Mesendoderm (in vitro differentiated cells): ENCODE results near the gene ST6GALNAC2.
A peak's percentile ranks its signal among the peaks of the same experiment; 100 is the strongest.

Experiments
- DNase-seq: peaks from one replicate; pipeline ENCODE4 v3.0.0; 2013
- H2AK5ac ChIP-seq: 2 replicates; pipeline ENCODE4 v1.6.1; 2013; ENCODE audit warnings: low read length, inconsistent platforms
- H2BK120ac ChIP-seq: 2 replicates; pipeline ENCODE4 v1.6.1; 2013; ENCODE audit warnings: low read depth, mild to moderate bottlenecking, low read length, moderate library complexity, mixed read lengths
- H2BK15ac ChIP-seq: replicated peaks from 2 replicates; pipeline ENCODE4 v1.6.1; 2013; ENCODE audit warnings: low read depth, mild to moderate bottlenecking, moderate library complexity
- H2BK5ac ChIP-seq: 2 replicates; pipeline ENCODE4 v1.6.1; 2013; ENCODE audit warnings: low read length, inconsistent platforms
- H3K18ac ChIP-seq: 2 replicates; pipeline ENCODE4 v1.6.1; 2013; ENCODE audit warnings: mild to moderate bottlenecking, low read length, mixed read lengths
- H3K23ac ChIP-seq: one replicate; pipeline ENCODE4 v1.6.1; 2013; ENCODE audit warnings: low read length
- H3K27ac ChIP-seq: 2 replicates; pipeline ENCODE4 v1.5.1; 2013; ENCODE audit warnings: low read depth, mild to moderate bottlenecking, inconsistent platforms, low read length, moderate library complexity
- H3K27me3 ChIP-seq: 2 replicates; pipeline ENCODE4 v1.6.1; 2013; ENCODE audit warnings: low read length, control low read depth, mild to moderate bottlenecking, inconsistent platforms; ENCODE audit not compliant: insufficient read depth, poor library complexity
- H3K36me3 ChIP-seq: 2 replicates; pipeline ENCODE4 v1.6.1; 2013; ENCODE audit warnings: low read length, inconsistent platforms; ENCODE audit not compliant: control insufficient read depth, insufficient read depth
- H3K4ac ChIP-seq: one replicate; pipeline ENCODE4 v1.6.1; 2013; ENCODE audit warnings: low read depth, mild to moderate bottlenecking, low read length, moderate library complexity
- H3K4me1 ChIP-seq: 2 replicates; pipeline ENCODE4 v1.6.1; 2013; ENCODE audit warnings: low read depth, low read length, inconsistent platforms; ENCODE audit not compliant: control insufficient read depth
- H3K4me2 ChIP-seq: 2 replicates; pipeline ENCODE4 v1.6.1; 2013; ENCODE audit warnings: low read length
- H3K4me3 ChIP-seq: 2 replicates; pipeline ENCODE4 v1.5.1; 2013; ENCODE audit warnings: mild to moderate bottlenecking, low read length
- H3K56ac ChIP-seq: one replicate; pipeline ENCODE4 v1.6.1; 2013; ENCODE audit warnings: low read length
- H3K79me1 ChIP-seq: 2 replicates; pipeline ENCODE4 v1.6.1; 2013; ENCODE audit warnings: low read length, inconsistent platforms
- H3K79me2 ChIP-seq: 2 replicates; pipeline ENCODE4 v1.6.1; 2013; ENCODE audit warnings: mild to moderate bottlenecking, low read length; ENCODE audit not compliant: control insufficient read depth, insufficient read depth
- H3K9ac ChIP-seq: 2 replicates; pipeline ENCODE4 v1.6.1; 2013; ENCODE audit warnings: low read length, inconsistent platforms
- H4K5ac ChIP-seq: one replicate; pipeline ENCODE4 v1.6.1; 2013; ENCODE audit warnings: low read length
- H4K8ac ChIP-seq: one replicate; pipeline ENCODE4 v1.6.1; 2013; ENCODE audit warnings: low read depth, mild to moderate bottlenecking, control low read depth, low read length, moderate library complexity
- WGBS: extraction: QIAGEN DNeasy Blood & Tissue Kit; methylation state at CpG from one replicate; pipeline ENCODE4 v1.1.7; 2013; ENCODE audit warnings: low lambda C conversion rate, missing lambda C conversion rate; ENCODE audit not compliant: insufficient coverage; ENCODE audit errors: extremely low coverage; 5-methylcytosine and 5-hydroxymethylcytosine counted together

Gene ST6GALNAC2

DNA sequence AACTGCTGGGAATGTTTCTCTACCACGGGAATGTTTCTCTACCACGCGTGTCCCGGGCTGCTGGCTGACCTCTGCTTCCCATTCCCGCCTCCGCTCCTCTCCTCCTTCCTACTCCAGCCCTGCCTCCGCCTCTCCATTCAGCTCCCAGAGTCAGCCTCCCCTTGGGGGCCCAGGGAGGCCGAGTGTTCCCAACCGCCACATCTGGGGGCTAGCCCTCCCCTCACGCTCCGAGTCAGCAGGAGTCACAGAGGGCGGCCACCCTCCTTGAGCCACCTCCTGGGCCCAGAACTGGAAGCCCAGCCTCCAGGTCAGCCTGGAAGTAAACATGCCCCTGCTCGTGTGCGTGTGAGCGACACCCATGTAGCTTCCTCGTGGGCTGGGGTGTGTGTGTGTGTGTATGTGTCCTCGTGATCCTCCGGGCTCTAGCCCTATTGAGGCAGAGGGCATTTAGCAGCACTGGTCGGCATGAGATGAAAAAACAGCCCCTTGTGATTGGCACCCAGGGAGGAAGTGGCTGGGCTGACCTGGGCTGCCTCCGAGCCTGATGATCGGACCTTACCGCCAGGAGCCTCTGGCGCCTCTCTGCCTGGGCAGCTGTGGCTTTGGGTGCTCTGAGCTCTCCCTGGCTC lies 55.5 kb downstream of the ST6GALNAC2 start:
- no peak overlapping the region for H2BK120ac ChIP-seq
- no peak overlapping the region for H4K8ac ChIP-seq
- no peak overlapping the region for H3K27ac ChIP-seq
- H3K23ac ChIP-seq: no peak overlapping the region
- no peak overlapping the region for H2AK5ac ChIP-seq
- no peak overlapping the region for H3K4me3 ChIP-seq
- no peak overlapping the region for H3K18ac ChIP-seq
- H2BK15ac ChIP-seq: no peak overlapping the region
- no peaks in the 10 kb centered on the region for H3K79me1 ChIP-seq
- no CpG with 5 or more reads among the region's 23 CpGs for WGBS
- H2BK5ac ChIP-seq: no peak overlapping the region
- no peak overlapping the region for H4K5ac ChIP-seq
- H3K27me3 ChIP-seq: no peaks in the 10 kb centered on the region
- H3K9ac ChIP-seq: no peak overlapping the region
- no peak overlapping the region for H3K4me2 ChIP-seq
- H3K36me3 ChIP-seq: no peaks in the 10 kb centered on the region
- peak overlapping the region; percentile 49 for H3K56ac ChIP-seq
- no peak for DNase-seq
- no peaks in the 10 kb centered on the region for H3K79me2 ChIP-seq
- peaks cover 2% of the 10 kb centered on the region for H3K4me1 ChIP-seq
- no peak overlapping the region for H3K4ac ChIP-seq

DNA sequence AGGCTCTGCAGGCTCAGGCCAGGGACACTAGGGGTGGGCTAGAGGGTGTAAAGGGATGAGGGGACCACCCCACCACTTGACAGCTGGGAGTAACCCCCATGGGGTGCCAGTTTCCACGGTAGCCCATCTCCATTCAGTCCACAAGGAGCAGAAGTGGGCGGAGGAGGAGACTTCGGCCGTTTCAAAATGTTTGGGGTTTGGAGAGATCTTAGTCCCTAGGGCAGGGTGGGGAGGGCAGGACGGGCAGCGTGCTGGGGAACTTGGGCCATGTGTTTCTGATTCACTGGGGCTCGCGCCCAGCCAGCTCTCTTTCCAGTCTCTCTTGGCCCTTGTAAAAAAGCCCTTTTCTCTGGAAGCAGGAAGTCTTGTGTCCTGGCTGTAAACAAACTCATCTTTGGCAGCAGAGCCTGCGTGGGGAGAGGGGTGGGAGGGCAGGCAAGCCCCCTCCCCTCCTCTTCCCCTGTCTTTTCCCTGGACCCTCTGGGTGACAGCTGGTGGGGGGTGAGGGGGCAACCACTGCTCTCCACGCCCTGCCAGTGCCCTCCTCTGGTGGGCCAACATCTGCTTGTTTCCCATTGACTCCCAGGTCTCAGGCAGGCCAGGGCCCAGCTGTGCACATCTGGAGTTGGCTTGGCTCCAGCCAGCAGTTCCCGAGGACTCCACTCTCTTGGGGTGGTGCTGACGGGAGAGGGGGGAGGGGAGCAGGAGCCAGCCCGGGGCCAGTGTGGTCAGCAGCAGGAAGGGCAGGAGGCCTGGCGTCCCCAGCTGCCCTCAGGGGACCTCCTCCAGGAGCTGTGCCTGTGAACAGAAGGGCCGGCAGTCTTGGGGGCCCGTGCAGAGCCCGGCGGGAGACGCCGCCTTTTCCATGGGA lies 56.2 kb downstream of the ST6GALNAC2 start:
- DNase-seq: no peak
- H3K36me3 ChIP-seq: no peaks in the 10 kb centered on the region
- no peak overlapping the region for H3K4me3 ChIP-seq

DNA sequence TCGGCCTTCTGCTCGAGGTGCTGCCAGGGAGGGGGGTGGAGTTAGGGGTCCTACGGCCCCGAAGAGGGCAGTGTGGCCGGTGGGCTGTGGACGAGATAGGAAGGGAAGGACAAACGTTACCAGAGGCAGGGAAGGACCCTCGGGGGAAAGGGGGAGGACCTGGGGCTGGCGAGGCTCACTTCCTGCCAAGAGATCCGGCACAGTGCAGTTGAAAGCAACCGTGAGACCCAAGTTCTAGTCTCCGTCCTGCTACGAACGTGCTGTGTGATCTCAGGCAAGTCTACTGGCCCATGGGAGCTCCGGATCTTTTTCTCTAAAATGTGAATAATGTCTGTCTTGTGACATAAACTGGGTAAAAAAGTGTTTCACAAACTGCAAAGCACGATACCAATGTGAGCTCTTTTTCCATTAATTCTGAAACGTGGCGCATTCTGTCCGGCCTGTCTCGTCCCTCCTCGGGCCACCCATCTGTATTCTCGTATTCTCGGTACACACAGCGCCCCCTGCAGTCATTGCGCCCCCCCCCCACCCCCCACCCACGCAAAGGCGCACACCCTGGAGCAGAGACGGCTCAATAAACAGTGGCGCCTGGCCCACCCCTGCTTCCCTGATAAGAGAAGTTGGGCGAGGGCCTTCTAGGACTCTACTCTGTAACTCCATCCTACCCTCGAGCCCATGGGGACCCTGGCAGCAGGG lies 57.0 kb downstream of the ST6GALNAC2 start:
- Histone ChIP-seq H3K4me1 (peaks cover 2% of the 10 kb centered on the region), H4K5ac (no peak overlapping the region)
- WGBS: no CpG with 5 or more reads among the region's 31 CpGs

More for the DNA sequence above, 56.2 kb downstream of the ST6GALNAC2 start:
- H3K9ac ChIP-seq: no peak overlapping the region
- no peaks in the 10 kb centered on the region for H3K79me1 ChIP-seq
- H4K5ac ChIP-seq: no peak overlapping the region
- peaks cover 2% of the 10 kb centered on the region for H3K4me1 ChIP-seq
- H3K4me2 ChIP-seq: no peak overlapping the region
- H2BK120ac ChIP-seq: no peak overlapping the region
- H3K27me3 ChIP-seq: no peaks in the 10 kb centered on the region
- H4K8ac ChIP-seq: no peak overlapping the region
- no peak overlapping the region for H3K4ac ChIP-seq
- H2BK5ac ChIP-seq: no peak overlapping the region
- H2BK15ac ChIP-seq: no peak overlapping the region
- H2AK5ac ChIP-seq: peak overlapping the region; percentile 58
- WGBS: no CpG with 5 or more reads among the region's 20 CpGs
- H3K79me2 ChIP-seq: no peaks in the 10 kb centered on the region
- H3K23ac ChIP-seq: peak overlapping the region; percentile 45
- H3K18ac ChIP-seq: no peak overlapping the region
- H3K27ac ChIP-seq: no peak overlapping the region
- H3K56ac ChIP-seq: peak overlapping the region; percentile 49

DNA sequence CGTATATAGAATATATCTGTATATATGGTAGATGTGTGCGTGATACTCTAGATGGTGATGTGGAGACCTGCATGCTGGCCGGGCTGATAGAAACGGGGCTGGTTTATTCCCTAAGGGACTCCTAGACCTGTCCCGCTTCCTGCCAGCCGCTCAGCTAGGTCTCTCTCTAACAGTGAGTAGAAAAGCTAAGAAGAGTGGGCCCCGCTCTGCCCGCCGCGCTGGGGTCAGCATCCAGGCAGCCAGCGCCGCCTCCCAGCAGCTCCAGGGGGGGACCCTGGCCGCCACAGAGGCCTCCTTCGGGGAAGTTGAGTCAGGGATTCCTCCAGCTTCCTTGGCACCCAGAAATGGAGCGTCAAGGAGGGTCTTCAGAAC lies 57.5 kb downstream of the ST6GALNAC2 start:
- Histone ChIP-seq H2BK15ac (no peak overlapping the region), H3K79me1 (no peaks in the 10 kb centered on the region), H3K4ac (no peak overlapping the region), H2AK5ac (no peak overlapping the region), H3K4me3 (no peak overlapping the region), H3K23ac (no peak overlapping the region), H4K5ac (no peak overlapping the region), H3K27me3 (no peaks in the 10 kb centered on the region), H3K18ac (no peak overlapping the region), H4K8ac (no peak overlapping the region), H2BK120ac (no peak overlapping the region), H3K27ac (no peak overlapping the region), H3K4me1 (peaks cover 2% of the 10 kb centered on the region), H3K79me2 (no peaks in the 10 kb centered on the region), H3K9ac (no peak overlapping the region), H3K56ac (peak overlapping the region; percentile 15), H2BK5ac (no peak overlapping the region), H3K36me3 (no peaks in the 10 kb centered on the region), H3K4me2 (no peak overlapping the region)
- no CpG with 5 or more reads among the region's 15 CpGs for WGBS
- no peak for DNase-seq

More for the DNA sequence above, 57.0 kb downstream of the ST6GALNAC2 start:
- H4K8ac ChIP-seq: no peak overlapping the region
- no peaks in the 10 kb centered on the region for H3K36me3 ChIP-seq
- H2AK5ac ChIP-seq: no peak overlapping the region
- no peak overlapping the region for H3K27ac ChIP-seq
- no peak overlapping the region for H2BK120ac ChIP-seq
- H2BK5ac ChIP-seq: no peak overlapping the region
- peak overlapping the region; percentile 15 for H3K56ac ChIP-seq
- H3K4me2 ChIP-seq: no peak overlapping the region
- no peak overlapping the region for H3K4ac ChIP-seq
- no peak overlapping the region for H3K9ac ChIP-seq
- no peaks in the 10 kb centered on the region for H3K27me3 ChIP-seq
- H3K18ac ChIP-seq: no peak overlapping the region
- H2BK15ac ChIP-seq: no peak overlapping the region
- H3K79me2 ChIP-seq: no peaks in the 10 kb centered on the region
- no peak overlapping the region for H3K4me3 ChIP-seq
- no peak for DNase-seq
- H3K79me1 ChIP-seq: no peaks in the 10 kb centered on the region
- H3K23ac ChIP-seq: no peak overlapping the region

DNA sequence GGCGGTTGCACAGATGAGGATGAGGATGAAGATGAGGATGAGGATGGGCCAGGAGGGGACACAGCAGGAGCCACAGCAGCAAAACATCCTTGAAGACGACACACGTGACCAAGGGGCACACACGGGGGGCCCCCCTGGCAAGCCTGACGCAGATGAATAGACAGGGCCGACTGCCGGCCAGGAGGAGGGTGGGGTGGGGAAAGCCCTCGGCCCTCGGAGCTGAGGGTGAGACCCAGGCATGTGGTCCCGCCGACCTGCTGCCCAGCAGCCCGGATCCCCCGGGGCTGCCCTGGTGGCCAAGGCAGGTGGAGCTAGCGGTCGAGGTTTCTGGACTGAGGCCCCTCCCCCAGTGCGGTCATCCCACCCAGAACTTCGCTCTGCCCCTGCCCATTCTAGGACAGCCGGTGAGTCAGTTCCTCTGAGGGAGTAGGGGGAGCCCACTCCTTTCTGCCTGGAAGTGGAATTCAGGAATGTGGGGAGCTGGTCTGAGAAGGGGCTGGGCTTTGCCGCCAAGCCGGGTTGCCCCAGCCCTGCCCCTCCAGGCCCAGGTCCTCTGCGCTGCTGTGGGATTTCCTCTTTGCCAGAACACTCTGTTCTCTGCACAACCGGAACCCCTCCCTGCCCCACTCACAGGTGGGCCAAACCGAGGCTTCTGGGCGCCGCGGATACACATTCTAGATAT lies 58.1 kb downstream of the ST6GALNAC2 start:
- Histone ChIP-seq H2AK5ac (no peak overlapping the region), H3K79me1 (no peaks in the 10 kb centered on the region), H3K18ac (no peak overlapping the region), H2BK5ac (no peak overlapping the region), H3K79me2 (no peaks in the 10 kb centered on the region), H3K9ac (no peak overlapping the region), H3K4me1 (peaks cover 2% of the 10 kb centered on the region), H3K4me3 (no peak overlapping the region), H2BK120ac (no peak overlapping the region), H3K23ac (no peak overlapping the region), H3K4ac (no peak overlapping the region), H4K8ac (no peak overlapping the region), H3K27me3 (no peaks in the 10 kb centered on the region), H4K5ac (no peak overlapping the region), H2BK15ac (no peak overlapping the region), H3K36me3 (no peaks in the 10 kb centered on the region), H3K4me2 (no peak overlapping the region), H3K56ac (peak overlapping the region; percentile 49), H3K27ac (no peak overlapping the region)
- peak; percentile 90 for DNase-seq
- WGBS: no CpG with 5 or more reads among the region's 26 CpGs
